HG03558 (cell line): Measurements from ENCODE around the gene TRAK1.
A peak's percentile ranks its signal among the peaks of the same experiment; 100 is the strongest.

Source experiments
- ATAC-seq: cut with Tn5 transposase; IDR thresholded peaks from one replicate; pipeline ENCODE4 v1.9.1; 2021; ENCODE audit warnings: moderate number of reproducible peaks; ENCODE audit not compliant: unreplicated experiment; ENCODE audit errors: extremely low read depth

TRAK1 gene

GRCh38 chr3:42149975-42150374 lies 58.8 kb downstream of the TRAK1 start:
- ATAC-seq: no peak

- ATAC-seq: no peak
These were observed 60.5 kb downstream of the TRAK1 start for GRCh38 chr3:42151596-42152168.

GRCh38 chr3:42152193-42152592 lies 61.0 kb downstream of the TRAK1 start:
- no peak for ATAC-seq

GRCh38 chr3:42153039-42153438 lies 61.9 kb downstream of the TRAK1 start:
- no peak for ATAC-seq

- ATAC-seq: no peak
These were observed 66.7 kb downstream of the TRAK1 start for GRCh38 chr3:42157540-42158538.

GRCh38 chr3:42159147-42159546 lies 68.0 kb downstream of the TRAK1 start:
- no peak for ATAC-seq

GRCh38 chr3:42159706-42160472 lies 68.7 kb downstream of the TRAK1 start:
- peak; percentile 58 for ATAC-seq

- no peak for ATAC-seq
These were observed 70.1 kb downstream of the TRAK1 start for GRCh38 chr3:42161050-42161935.

- ATAC-seq: no peak
These were observed 71.3 kb downstream of the TRAK1 start for GRCh38 chr3:42162462-42162861.

- ATAC-seq: no peak
These were observed 72.6 kb downstream of the TRAK1 start for GRCh38 chr3:42163622-42164244.

GRCh38 chr3:42164656-42165055 lies 73.5 kb downstream of the TRAK1 start:
- ATAC-seq: no peak

GRCh38 chr3:42165211-42165610 lies 74.1 kb downstream of the TRAK1 start:
- ATAC-seq: no peak

GRCh38 chr3:42166214-42166613 lies 75.1 kb downstream of the TRAK1 start:
- no peak for ATAC-seq

GRCh38 chr3:42166662-42167300 lies 75.6 kb downstream of the TRAK1 start:
- no peak for ATAC-seq

- ATAC-seq: no peak
These were observed 78.5 kb downstream of the TRAK1 start for GRCh38 chr3:42169579-42170120.

GRCh38 chr3:42172047-42172654 lies 81.0 kb downstream of the TRAK1 start:
- ATAC-seq: no peak

GRCh38 chr3:42173307-42173706 lies 82.2 kb downstream of the TRAK1 start:
- ATAC-seq: no peak

GRCh38 chr3:42174679-42175385 lies 83.7 kb downstream of the TRAK1 start:
- ATAC-seq: no peak
